Measurements from ENCODE around the gene KRT82. TPM values are rescaled to one million over a fixed set of nuclear protein-coding genes. Genes with fewer than 3 reads are reported as not detected.

The KRT82 gene
- total and polyA plus RNA-seq, 2 experiments from 2014 or later = not detected

- no peak for TF ChIP-seq CTCF (IDR thresholded peaks at IDR 0.05; ENCODE audit: low read depth, low read length)
- Histone ChIP-seq H3K27me3 (peaks cover 59% of the 10 kb centered on the region), H3K36me3 (no peaks in the 10 kb centered on the region), H3K27ac (no peak overlapping the region), H3K4me1 (ENCODE audit: low read depth) (no peaks in the 10 kb centered on the region), H3K9me3 (ENCODE audit: low read depth) (no peaks in the 10 kb centered on the region), H3K4me3 (no peak overlapping the region)
- no peak for DNase-seq (ENCODE audit: low read depth in 1 of 2, low spot score in 1 of 2)
Observed at GRCh38 chr12:52367876-52368275, 38.3 kb downstream of the KRT82 start.

GRCh38 chr12:52366738-52367485 lies 39.2 kb downstream of the KRT82 start, which contains the start of gene KRT85:
KRT85 (minus strand) TSS chr12:52367481; CDS start chr12:52367405, 76 bp downstream.
- no peak for TF ChIP-seq CTCF (IDR thresholded peaks at IDR 0.05; ENCODE audit: low read depth, low read length)
- Histone ChIP-seq H3K4me1 (ENCODE audit: low read depth) (no peaks in the 10 kb centered on the region), H3K4me3 (no peak within 1 kb of the TSS), H3K27me3 (peaks cover 60% of the 10 kb centered on the region), H3K27ac (no peak within 1 kb of the TSS), H3K36me3 (no peaks in the 10 kb centered on the region), H3K9me3 (ENCODE audit: low read depth) (no peaks in the 10 kb centered on the region)
- no peak for DNase-seq (ENCODE audit: low read depth in 1 of 2, low spot score in 1 of 2)

- no peaks in the 10 kb centered on the region for H3K4me1 ChIP-seq (ENCODE audit: low read depth)
- no peaks in the 10 kb centered on the region for H3K9me3 ChIP-seq (ENCODE audit: low read depth)
- H3K27ac ChIP-seq = no peak overlapping the region
- DNase-seq (ENCODE audit: low read depth in 1 of 2, low spot score in 1 of 2) = no peak
- H3K36me3 ChIP-seq = no peaks in the 10 kb centered on the region
- no peak for TF ChIP-seq CTCF (IDR thresholded peaks at IDR 0.05; ENCODE audit: low read depth, low read length)
- H3K27me3 ChIP-seq = peaks cover 58% of the 10 kb centered on the region
- no peak overlapping the region for H3K4me3 ChIP-seq
Observed at GRCh38 chr12:52364901-52365489, 41.1 kb downstream of the KRT82 start.

- DNase-seq (ENCODE audit: low read depth in 1 of 2, low spot score in 1 of 2) = no peak
- H3K27ac ChIP-seq = no peak overlapping the region
- no peak overlapping the region for H3K4me3 ChIP-seq
- H3K27me3 ChIP-seq = peaks cover 55% of the 10 kb centered on the region
- no peaks in the 10 kb centered on the region for H3K9me3 ChIP-seq (ENCODE audit: low read depth)
- no peaks in the 10 kb centered on the region for H3K36me3 ChIP-seq
- H3K4me1 ChIP-seq (ENCODE audit: low read depth) = no peaks in the 10 kb centered on the region
- TF ChIP-seq CTCF (IDR thresholded peaks at IDR 0.05; ENCODE audit: low read depth, low read length) = no peak
Observed at GRCh38 chr12:52364061-52364460, 42.1 kb downstream of the KRT82 start.

- H3K9me3 ChIP-seq (ENCODE audit: low read depth) = no peaks in the 10 kb centered on the region
- no peak for TF ChIP-seq CTCF (IDR thresholded peaks at IDR 0.05; ENCODE audit: low read depth, low read length)
- H3K36me3 ChIP-seq = no peaks in the 10 kb centered on the region
- H3K27me3 ChIP-seq = peaks cover 46% of the 10 kb centered on the region
- H3K4me1 ChIP-seq (ENCODE audit: low read depth) = no peaks in the 10 kb centered on the region
- H3K4me3 ChIP-seq = no peak overlapping the region
- H3K27ac ChIP-seq = no peak overlapping the region
- DNase-seq (ENCODE audit: low read depth in 1 of 2, low spot score in 1 of 2) = no peak
Observed at GRCh38 chr12:52363111-52363679, 42.9 kb downstream of the KRT82 start.
